Tibial nerve (tissue), 4 donors: ENCODE measurements around the gene MAG. TPM values are rescaled to one million over a fixed set of nuclear protein-coding genes. Genes with fewer than 3 reads are reported as not detected.

Experiments used
- DNase-seq, 2 donors: peaks; one replicate each; pipeline ENCODE4 v3.0.0-alpha.2; 2019; ENCODE audit warnings: low spot score in 2 of 2
- H3K27ac ChIP-seq, 4 donors: fragments of 200-600 bp; sonication (generic) in 3 of 4; one replicate each; pipeline ENCODE4 v1.5.1; 2017 to 2019; ENCODE audit warnings: mild to moderate bottlenecking in 1 of 4
- H3K27me3 ChIP-seq, 2 donors: fragments of 200-600 bp; sonication (generic) in 1 of 2; one replicate each; pipeline versions ENCODE4 v1.5.1 to v1.6.0; 2017 to 2019
- H3K36me3 ChIP-seq, 3 donors: fragments of 200-600 bp; sonication (generic); one replicate each; pipeline ENCODE4 v1.5.1; 2018 to 2019
- H3K4me1 ChIP-seq, 4 donors: fragments of 200-600 bp; sonication (generic) in 3 of 4; one replicate each; pipeline ENCODE4 v1.5.1; 2017 to 2019
- H3K4me3 ChIP-seq, 4 donors: fragments of 200-600 bp; sonication (generic) in 3 of 4; one replicate each; pipeline ENCODE4 v1.5.1; 2017 to 2019; ENCODE audit warnings: mild to moderate bottlenecking in 1 of 4, moderate library complexity in 1 of 4
- H3K9me3 ChIP-seq, 4 donors: fragments of 200-600 bp; sonication (generic) in 3 of 4; one replicate each; pipeline ENCODE4 v1.5.1; 2017 to 2019
- CTCF ChIP-seq, 5 experiments: fragments of 200-600 bp in 3 of 5; fragments of 450-650 bp in 2 of 5; sonication (generic) in 3 of 5; IDR thresholded peaks; one replicate each; pipeline ENCODE4 v1.5.1; 2016 to 2019; ENCODE audit warnings: antibody characterized with exemption in 5 of 5, mild to moderate bottlenecking in 3 of 5, moderate library complexity in 2 of 5
- EP300 ChIP-seq, 2 donors: sonication (generic); formaldehyde crosslinking; IDR thresholded peaks; one replicate each; pipeline ENCODE4 v1.6.1; 2017; ENCODE audit warnings: antibody characterized with exemption in 2 of 2, mild to moderate bottlenecking in 1 of 2
- POLR2A ChIP-seq, 2 donors: fragments of 450-650 bp; IDR thresholded peaks; one replicate each; pipeline ENCODE4 v1.6.1; 2017; ENCODE audit warnings: antibody characterized with exemption in 2 of 2, mild to moderate bottlenecking in 2 of 2, moderate library complexity in 2 of 2
- WGBS, 2 donors: methylation state at CpG; one replicate each; pipeline ENCODE4 v1.1.5; 2018; 5-methylcytosine and 5-hydroxymethylcytosine counted together
- total RNA-seq, 4 donors: library from RNA; depleted of rRNA; stranded (reverse); fragments of >200 nt; gene quantifications; one replicate each; pipeline ENCODE4 v1.1.0, GENCODE V29; 2016

MAG gene
- total RNA-seq, 4 donors from 2014 or later, result 31.8 to 49.6 (median 38.4) TPM

GRCh38 chr19:35317464-35318043 lies 25.6 kb downstream of the MAG start:
- Histone ChIP-seq H3K27me3 (no peaks in the 10 kb centered on the region), H3K9me3 (peaks cover 0 to 4% (median 0%) of the 10 kb centered on the region in 4 donors), H3K27ac (peak overlapping the region in 3 of 4 donors; percentile 26 to 49 (median 27)), H3K36me3 (no peaks in the 10 kb centered on the region), H3K4me1 (peaks cover 0 to 9% (median 2%) of the 10 kb centered on the region in 4 donors), H3K4me3 (no peak overlapping the region)
- DNase-seq, result peak in 1 of 2 donors; percentile 19
- no peak for TF ChIP-seq CTCF (IDR thresholded peaks at IDR 0.05)
- peak in 1 of 2 donors; percentile 36 for TF ChIP-seq EP300 (IDR thresholded peaks at IDR 0.05)
- WGBS, 2 donors, result 48 to 64% methylated on average over 7 of the region's 7 CpGs

GRCh38 chr19:35318679-35319448 lies 26.9 kb downstream of the MAG start:
- no peak overlapping the region for H3K4me3 ChIP-seq
- peak overlapping the region in 2 of 4 donors; percentile 61 to 65 for H3K27ac ChIP-seq
- TF ChIP-seq EP300 (IDR thresholded peaks at IDR 0.05) (peak; percentile 13 to 73), CTCF (IDR thresholded peaks at IDR 0.05) (no peak), POLR2A (IDR thresholded peaks at IDR 0.05) (no peak)
- H3K36me3 ChIP-seq, result no peaks in the 10 kb centered on the region
- 41 to 48% methylated on average over 14 to 16 of the region's 16 CpGs for WGBS, 2 donors
- peaks cover 0 to 4% (median 0%) of the 10 kb centered on the region in 4 donors for H3K9me3 ChIP-seq
- no peaks in the 10 kb centered on the region for H3K27me3 ChIP-seq
- H3K4me1 ChIP-seq, result peaks cover 0 to 9% (median 2%) of the 10 kb centered on the region in 4 donors
- DNase-seq, result peak in 1 of 2 donors; percentile 33

- no peaks in the 10 kb centered on the region for H3K27me3 ChIP-seq
- H3K27ac ChIP-seq, result peak overlapping the region in 1 of 4 donors; percentile 29
These were observed 28.2 kb downstream of the MAG start for GRCh38 chr19:35320065-35320713.

GRCh38 chr19:35321291-35321690 lies 29.3 kb downstream of the MAG start:
- no peak for DNase-seq
- no peaks in the 10 kb centered on the region for H3K36me3 ChIP-seq
- H3K27me3 ChIP-seq, result no peaks in the 10 kb centered on the region
- no peak overlapping the region for H3K4me3 ChIP-seq
- TF ChIP-seq POLR2A (IDR thresholded peaks at IDR 0.05) (no peak), EP300 (IDR thresholded peaks at IDR 0.05) (no peak), CTCF (IDR thresholded peaks at IDR 0.05) (no peak)
- no peak overlapping the region for H3K27ac ChIP-seq
- 84 to 89% methylated on average over 2 of the region's 2 CpGs for WGBS, 2 donors
- H3K4me1 ChIP-seq, result peaks cover 0 to 9% (median 2%) of the 10 kb centered on the region in 4 donors
- H3K9me3 ChIP-seq, result peaks cover 0 to 4% (median 0%) of the 10 kb centered on the region in 4 donors

More at GRCh38 chr19:35320065-35320713, 28.2 kb downstream of the MAG start:
- Histone ChIP-seq H3K36me3 (no peaks in the 10 kb centered on the region), H3K9me3 (peaks cover 0 to 4% (median 0%) of the 10 kb centered on the region in 4 donors), H3K4me1 (peaks cover 0 to 9% (median 2%) of the 10 kb centered on the region in 4 donors), H3K4me3 (no peak overlapping the region)
- no peak for DNase-seq
- TF ChIP-seq EP300 (IDR thresholded peaks at IDR 0.05), result no peak
- TF ChIP-seq CTCF (IDR thresholded peaks at IDR 0.05), result no peak
- TF ChIP-seq POLR2A (IDR thresholded peaks at IDR 0.05), result no peak
- 63 to 67% methylated on average over 12 of the region's 12 CpGs for WGBS, 2 donors
